Measurements from ENCODE around the gene KBTBD12. TPM values are rescaled to one million over a fixed set of nuclear protein-coding genes. Genes with fewer than 3 reads are reported as not detected.

The KBTBD12 gene
- total RNA-seq, 1 donor from 2014 or later, result 0.82 TPM

GRCh38 chr3:128006061-128007032, 91.3 kb downstream of the KBTBD12 start:
- FAIRE-seq (no peak), DNase-seq (ENCODE audit: low spot score in 2 of 2) (no peak)

DNA sequence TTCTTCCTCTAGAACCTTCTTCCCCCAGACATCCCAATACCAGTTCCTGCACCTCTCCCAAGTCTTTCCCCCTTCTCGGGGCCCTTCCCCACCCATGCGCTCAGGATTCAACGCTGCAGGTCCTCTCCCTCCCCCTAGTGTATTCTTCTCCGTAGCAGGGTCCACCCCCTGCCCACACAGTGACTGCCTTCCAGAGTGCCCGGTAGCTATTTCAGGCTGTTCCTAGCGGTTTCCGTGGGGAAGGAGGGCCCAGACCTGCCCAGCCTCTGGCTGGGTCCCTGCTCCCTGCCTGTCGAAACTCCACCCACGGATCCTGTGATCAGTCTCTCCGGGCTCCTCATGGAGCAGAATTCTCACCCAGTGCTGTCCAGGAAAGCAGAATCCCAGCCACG, 92.0 kb downstream of the KBTBD12 start:
- DNase-seq (ENCODE audit: low spot score in 2 of 2) (no peak), FAIRE-seq (no peak)

GRCh38 chr3:128009952-128010846, 95.2 kb downstream of the KBTBD12 start:
- DNase-seq (ENCODE audit: low spot score in 2 of 2), result no peak
- FAIRE-seq, result no peak

GRCh38 chr3:128011140-128011539, 96.1 kb downstream of the KBTBD12 start:
- FAIRE-seq (no peak), DNase-seq (ENCODE audit: low spot score in 2 of 2) (no peak)

DNA sequence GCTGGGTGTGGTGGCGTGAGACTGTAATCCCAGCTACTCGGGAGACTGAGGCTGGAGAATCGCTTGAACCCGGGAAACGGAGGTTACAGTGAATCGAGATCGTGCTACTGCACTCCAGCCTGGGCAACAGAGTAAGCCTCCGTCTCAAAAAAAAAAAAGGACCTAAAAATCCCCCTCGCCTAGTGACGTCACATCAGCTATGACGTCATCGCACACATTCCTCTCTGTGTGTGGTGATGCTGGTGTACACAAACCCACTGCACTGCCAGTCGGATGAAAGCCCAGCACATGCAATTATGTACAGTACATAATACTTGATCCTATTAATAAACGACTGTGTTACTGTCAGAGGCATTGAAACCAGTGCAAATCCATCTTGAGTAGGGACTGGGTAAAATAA, 97.0 kb downstream of the KBTBD12 start:
- DNase-seq (ENCODE audit: low spot score in 2 of 2) (no peak), FAIRE-seq (no peak)

GRCh38 chr3:128014548-128014947, 99.5 kb downstream of the KBTBD12 start:
- no peak for DNase-seq (ENCODE audit: low spot score in 2 of 2)
- no peak for FAIRE-seq

DNA sequence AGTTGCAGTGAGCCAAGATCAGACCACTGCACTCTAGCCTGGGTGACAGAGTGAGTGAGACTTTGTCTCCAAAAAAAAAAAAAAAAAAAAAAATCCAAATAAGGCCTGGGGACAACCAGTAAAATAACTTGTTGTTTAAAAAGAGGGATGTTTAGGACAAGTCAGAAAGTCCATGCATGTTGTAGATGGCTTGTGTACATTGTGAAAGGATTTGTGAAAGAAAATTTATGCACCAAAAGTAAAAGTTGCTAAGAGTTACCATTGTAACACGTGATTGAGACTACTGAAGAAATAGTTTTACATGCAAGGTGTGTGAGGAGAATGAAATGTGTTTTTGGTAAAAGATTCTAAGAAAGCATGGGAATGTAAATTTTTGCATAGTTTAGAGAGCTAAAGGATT, 101.5 kb downstream of the KBTBD12 start:
- FAIRE-seq (no peak), DNase-seq (ENCODE audit: low spot score in 2 of 2) (no peak)

DNA sequence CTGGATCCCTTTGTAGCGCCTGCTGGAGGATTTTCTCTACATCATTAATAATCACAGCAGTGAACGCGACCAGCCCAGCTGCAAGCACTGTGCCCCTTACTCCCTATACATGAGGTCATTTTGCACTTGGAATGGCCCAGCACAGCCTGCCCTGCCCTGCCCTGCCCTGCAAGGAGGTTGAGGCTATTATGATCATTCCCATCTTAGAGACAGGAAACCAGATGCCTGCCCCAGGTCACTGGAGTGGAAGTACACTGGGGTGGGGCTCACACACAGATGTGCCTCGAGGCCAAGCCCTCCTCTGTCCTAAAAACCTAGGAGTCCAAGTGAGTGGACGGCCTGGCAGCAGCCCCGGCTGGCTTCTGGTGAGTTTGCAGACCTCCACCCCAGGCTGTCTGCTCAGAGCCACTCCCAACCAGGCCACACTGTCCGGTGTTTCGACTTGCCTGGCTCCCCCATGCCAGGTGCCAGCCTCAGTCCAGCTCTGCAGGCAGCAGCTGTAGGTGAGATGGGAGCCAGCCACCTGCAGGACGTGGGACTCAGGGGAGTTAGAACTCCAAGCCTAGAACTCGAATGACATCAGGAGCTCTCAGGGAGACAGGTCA, 106.8 kb downstream of the KBTBD12 start:
- no peak for FAIRE-seq
- DNase-seq (ENCODE audit: low spot score in 2 of 2), result no peak

DNA sequence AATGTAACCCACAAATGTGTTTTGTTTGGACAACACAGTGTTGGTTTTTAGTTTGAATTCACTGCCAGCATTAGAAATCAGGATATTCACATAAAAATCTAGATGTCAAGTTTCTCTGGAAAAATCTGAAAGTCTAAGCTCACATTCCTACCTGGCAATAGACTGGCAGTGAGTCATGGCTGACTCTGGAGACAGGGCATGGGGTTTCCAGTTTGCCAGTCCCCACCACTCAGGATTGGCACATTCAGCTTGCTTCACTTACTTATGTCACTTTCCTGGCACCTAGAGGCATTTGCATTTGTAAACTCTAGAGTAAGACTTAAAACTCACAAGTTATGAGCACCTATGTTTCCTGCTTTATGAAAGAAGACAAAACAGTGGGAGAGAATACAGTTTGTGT, 118.1 kb downstream of the KBTBD12 start:
- FAIRE-seq (no peak), DNase-seq (ENCODE audit: low spot score in 2 of 2) (no peak)

DNA sequence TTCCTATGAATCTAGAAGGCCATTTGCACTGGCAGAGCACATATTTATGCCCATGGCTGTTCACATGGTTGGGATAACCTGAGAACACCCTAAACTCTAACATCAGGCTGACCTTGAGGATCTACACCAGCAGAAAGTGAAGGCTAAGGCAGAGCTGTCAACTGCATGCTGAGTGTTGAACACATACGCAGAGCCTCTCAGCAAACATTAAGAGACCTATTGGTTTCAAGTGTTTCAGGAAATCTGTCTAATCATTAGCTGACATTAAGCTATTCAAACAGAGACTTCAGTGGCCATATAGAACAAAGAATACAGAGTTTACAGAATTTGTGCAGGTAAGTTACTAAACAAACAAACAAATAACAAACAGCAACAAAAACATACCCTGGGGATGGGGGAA, 121.1 kb downstream of the KBTBD12 start:
- DNase-seq (ENCODE audit: low spot score in 2 of 2), result no peak
- FAIRE-seq, result no peak

Small RNAs within 50 kb of the gene (small RNA-seq; reads per million reads assigned to genes)
- gene RNA5SP139, result not detected

Other genes with a start within 250 kb of the KBTBD12 start
- 6.5 TPM for gene ABTB1, start 242.3 kb upstream of the KBTBD12 start, total RNA-seq
- 31.4 TPM for gene MGLL, start 92.7 kb upstream of the KBTBD12 start, total RNA-seq
- 73.0 TPM for gene SEC61A1, start 137.2 kb downstream of the KBTBD12 start, total RNA-seq
- gene RUVBL1, start 208.6 kb downstream of the KBTBD12 start, total RNA-seq, result 61.1 TPM
- gene EEFSEC, start 238.2 kb downstream of the KBTBD12 start, total RNA-seq, result 7.7 TPM